AG04450 (cell line): ENCODE results near the gene ASPDH. TPM values are rescaled to one million over a fixed set of nuclear protein-coding genes. Genes with fewer than 3 reads are reported as not detected.

Experiments used
- CTCF ChIA-PET: fragments of 300-600, 350-600 bp; formaldehyde crosslinking; extraction: SDS; loops from one replicate; lab custom pipeline; 2022; ENCODE audit warnings: antibody characterized with exemption, inconsistent platforms; lab: Charles Lee
- POLR2A ChIA-PET: fragments of 350-600 bp; formaldehyde crosslinking; extraction: SDS; loops from one replicate; lab custom pipeline; 2021; ENCODE audit warnings: antibody characterized with exemption, inconsistent platforms; lab: Yijun Ruan, JAX
- DNase-seq: peaks from one replicate; pipeline ENCODE4 v3.0.0-alpha.2; 2011; ENCODE audit warnings: low read depth, low spot score
- H3K27ac ChIP-seq: one replicate; pipeline ENCODE4 v1.5.1; 2012; ENCODE audit warnings: low read depth, low read length, control low read depth
- H3K27me3 ChIP-seq: one replicate; pipeline ENCODE4 v1.6.0; 2012; ENCODE audit warnings: low read length; ENCODE audit not compliant: control insufficient read depth, insufficient read depth
- H3K4me3 ChIP-seq: 2 replicates; pipeline ENCODE4 v1.5.1; 2011; ENCODE audit warnings: mild to moderate bottlenecking, low read depth, low read length, control low read depth
- H3K9me3 ChIP-seq: 2 replicates; pipeline ENCODE4 v1.5.1; 2012; ENCODE audit warnings: low read length; ENCODE audit not compliant: control insufficient read depth, insufficient read depth
- polyA plus RNA-seq: library from polyadenylated mRNA; depleted of rRNA; stranded (reverse); fragments of >200 nt; gene quantifications from 2 replicates; pipeline ENCODE4 v1.2.3, GENCODE V29; 2011
- TF ChIP-seq, protein P1 (sequence below): IDR thresholded peaks from 2 replicates; pipeline ENCODE4 v1.5.1; 2011; ENCODE audit warnings: low read depth, low read length, control low read depth, inconsistent platforms

The ASPDH gene
- polyA plus RNA-seq, 1 experiment = not detected

DNA sequence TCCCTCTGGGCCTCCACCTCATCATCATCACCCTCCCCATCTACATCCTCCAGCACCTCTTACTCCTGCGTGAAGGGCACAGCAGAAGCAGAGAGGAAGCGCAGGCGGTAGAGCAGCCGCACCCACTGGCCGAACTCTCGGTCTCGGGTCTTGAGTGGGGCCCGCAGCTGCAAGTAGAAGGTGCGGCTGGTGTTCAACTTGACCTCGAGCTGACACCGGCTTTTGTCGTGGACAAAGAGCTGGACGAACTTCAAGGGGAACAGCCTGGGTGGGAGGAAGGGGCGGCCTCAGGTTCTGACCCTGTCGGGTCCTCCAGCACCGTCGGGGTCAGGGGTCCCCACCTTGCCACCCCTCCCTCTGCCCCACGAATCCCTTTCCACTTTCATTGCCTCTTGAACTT, 46.1 kb downstream of the ASPDH start:
- ChIA-PET POLR2A (no interaction called here), CTCF (no interaction called here)
- Histone ChIP-seq H3K9me3 (no peaks in the 10 kb centered on the region; the same call in 1 of the 2 replicates), H3K27me3 (peaks cover 2% of the 10 kb centered on the region), H3K4me3 (no peak overlapping the region), H3K27ac (no peak overlapping the region)
- TF ChIP-seq, protein P1, sequence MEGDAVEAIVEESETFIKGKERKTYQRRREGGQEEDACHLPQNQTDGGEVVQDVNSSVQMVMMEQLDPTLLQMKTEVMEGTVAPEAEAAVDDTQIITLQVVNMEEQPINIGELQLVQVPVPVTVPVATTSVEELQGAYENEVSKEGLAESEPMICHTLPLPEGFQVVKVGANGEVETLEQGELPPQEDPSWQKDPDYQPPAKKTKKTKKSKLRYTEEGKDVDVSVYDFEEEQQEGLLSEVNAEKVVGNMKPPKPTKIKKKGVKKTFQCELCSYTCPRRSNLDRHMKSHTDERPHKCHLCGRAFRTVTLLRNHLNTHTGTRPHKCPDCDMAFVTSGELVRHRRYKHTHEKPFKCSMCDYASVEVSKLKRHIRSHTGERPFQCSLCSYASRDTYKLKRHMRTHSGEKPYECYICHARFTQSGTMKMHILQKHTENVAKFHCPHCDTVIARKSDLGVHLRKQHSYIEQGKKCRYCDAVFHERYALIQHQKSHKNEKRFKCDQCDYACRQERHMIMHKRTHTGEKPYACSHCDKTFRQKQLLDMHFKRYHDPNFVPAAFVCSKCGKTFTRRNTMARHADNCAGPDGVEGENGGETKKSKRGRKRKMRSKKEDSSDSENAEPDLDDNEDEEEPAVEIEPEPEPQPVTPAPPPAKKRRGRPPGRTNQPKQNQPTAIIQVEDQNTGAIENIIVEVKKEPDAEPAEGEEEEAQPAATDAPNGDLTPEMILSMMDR = no peak
- no peak for DNase-seq

DNA sequence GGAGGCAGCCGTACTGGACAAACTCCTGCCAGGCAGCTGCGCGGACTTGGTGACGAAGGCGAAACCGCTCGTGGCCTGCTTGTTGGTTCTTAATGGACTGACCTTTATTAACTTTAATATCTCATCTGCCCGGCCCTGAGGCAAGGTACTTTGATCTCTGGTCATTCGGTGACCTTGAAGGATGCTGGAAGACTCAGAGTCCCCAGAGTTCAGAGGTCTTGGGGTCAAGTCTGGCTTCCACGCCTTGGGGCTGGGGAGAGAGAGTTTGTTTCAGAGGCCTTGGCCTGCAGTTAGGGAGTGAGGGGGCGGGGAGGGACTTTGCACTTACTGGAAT, 47.0 kb downstream of the ASPDH start:
- TF ChIP-seq, protein P1 = no peak
- Histone ChIP-seq H3K4me3 (no peak overlapping the region), H3K27me3 (peaks cover 2% of the 10 kb centered on the region), H3K27ac (no peak overlapping the region), H3K9me3 (no peaks in the 10 kb centered on the region; the same call in 1 of the 2 replicates)
- POLR2A ChIA-PET = no interaction called here
- DNase-seq = no peak
- CTCF ChIA-PET = interaction anchor here (1.1 kb wide), 1 partner anchor 12 kb away, joined by 5 read pairs; no protein-coding TSS in a partner anchor

DNA sequence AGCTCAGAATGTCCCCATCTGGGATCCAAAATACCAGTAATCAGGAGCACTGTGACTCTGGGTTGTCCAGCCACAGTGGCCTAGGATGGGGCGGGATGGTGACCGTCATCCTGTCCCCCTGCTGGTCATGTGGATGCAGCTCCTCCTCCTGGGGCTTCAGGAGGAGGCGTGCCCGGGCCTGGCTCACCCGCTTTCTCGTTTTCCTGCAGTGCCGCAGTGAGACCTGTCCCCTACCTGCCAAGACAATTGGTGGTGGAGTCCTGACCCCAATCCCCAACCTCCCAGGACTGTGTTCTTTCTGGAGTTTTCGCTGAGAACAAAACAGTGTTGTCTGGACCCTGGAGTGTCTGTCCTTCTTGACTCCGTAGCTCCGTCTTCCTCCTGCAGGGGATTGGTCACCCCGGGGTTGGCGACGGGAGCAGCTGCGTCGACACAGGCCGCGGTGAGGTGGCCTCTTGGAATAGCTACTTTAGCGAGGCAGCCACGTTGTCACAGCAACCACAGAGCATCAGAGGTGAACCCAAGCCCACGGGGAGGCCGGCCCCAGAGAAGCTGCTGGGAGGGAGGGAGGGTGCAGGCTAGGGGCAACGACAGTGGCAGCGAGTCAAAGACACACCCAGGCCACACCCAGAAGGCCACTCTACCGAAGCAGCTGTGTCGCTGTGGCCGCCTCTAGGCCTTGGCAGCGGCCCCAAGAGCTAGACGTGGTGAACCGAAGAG, 47.6 kb downstream of the ASPDH start:
- H3K27me3 ChIP-seq = peaks cover 2% of the 10 kb centered on the region
- no peaks in the 10 kb centered on the region; the same call in 1 of the 2 replicates for H3K9me3 ChIP-seq
- H3K4me3 ChIP-seq = no peak overlapping the region
- H3K27ac ChIP-seq = no peak overlapping the region
- ChIA-PET CTCF (interaction anchor here (0.9 to 1.1 kb wide), 2 partner anchors 13 to 98 kb away, joined by 3 to 5 read pairs; no protein-coding TSS in a partner anchor), POLR2A (interaction anchor here (0.6 kb wide), 1 partner anchor 334 kb away, joined by 8 read pairs; no protein-coding TSS in a partner anchor)
- TF ChIP-seq, protein P1 = peak; percentile 29; the same call in 1 of the 2 replicates
- no peak for DNase-seq

DNA sequence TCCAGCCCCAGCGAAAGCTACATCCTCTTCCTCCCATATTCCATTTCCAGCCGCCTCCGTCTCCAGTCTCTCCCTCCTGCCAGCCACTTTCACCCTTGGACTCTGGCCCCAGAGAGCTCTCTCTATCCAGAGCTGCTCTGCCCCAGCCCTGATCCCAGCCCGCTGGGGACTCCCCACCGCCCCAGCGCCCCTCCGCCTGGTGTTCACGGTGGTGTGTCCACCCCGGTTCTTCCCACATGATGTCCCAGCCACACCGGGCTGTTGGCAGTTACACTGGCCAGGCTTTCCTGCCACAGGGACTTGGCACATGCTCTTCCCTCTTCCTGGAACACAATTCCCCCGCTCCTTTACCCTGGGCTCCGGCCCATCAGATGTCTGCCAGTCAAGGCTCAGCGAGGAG, 48.7 kb downstream of the ASPDH start:
- TF ChIP-seq, protein P1 = no peak
- Histone ChIP-seq H3K27me3 (peaks cover 2% of the 10 kb centered on the region), H3K4me3 (no peak overlapping the region), H3K27ac (no peak overlapping the region), H3K9me3 (no peaks in the 10 kb centered on the region; the same call in 1 of the 2 replicates)
- ChIA-PET CTCF (interaction anchor here (0.9 kb wide), 1 partner anchor 97 kb away, joined by 3 read pairs; no protein-coding TSS in a partner anchor), POLR2A (interaction anchor here (0.6 kb wide), 1 partner anchor 108 kb away, joined by 3 read pairs; no protein-coding TSS in a partner anchor)
- DNase-seq = no peak

DNA sequence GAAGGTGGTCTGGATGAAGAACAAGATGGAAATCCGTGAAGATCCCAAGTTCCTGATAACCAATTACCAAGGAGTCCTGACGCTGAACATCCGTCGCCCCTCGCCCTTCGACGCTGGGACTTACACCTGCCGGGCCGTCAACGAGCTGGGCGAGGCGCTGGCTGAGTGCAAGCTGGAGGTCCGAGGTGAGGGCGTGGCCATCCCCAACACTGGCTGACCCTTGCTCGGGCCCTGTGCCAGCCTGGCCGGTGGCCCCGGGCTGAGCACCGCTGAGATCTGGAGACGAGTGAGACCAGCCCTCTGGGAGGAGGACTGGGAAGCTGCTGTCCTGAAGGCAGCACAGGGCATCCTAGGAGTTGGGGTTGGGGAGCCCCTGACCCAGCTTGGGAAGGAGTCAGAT, 49.4 kb downstream of the ASPDH start:
- TF ChIP-seq, protein P1 = no peak
- Histone ChIP-seq H3K27me3 (peaks cover 2% of the 10 kb centered on the region), H3K4me3 (no peak overlapping the region), H3K27ac (no peak overlapping the region), H3K9me3 (no peaks in the 10 kb centered on the region; the same call in 1 of the 2 replicates)
- CTCF ChIA-PET = no interaction called here
- POLR2A ChIA-PET = no interaction called here
- no peak for DNase-seq
